Motor neuron (in vitro differentiated cells): ENCODE results near the gene SHROOM3. TPM values are rescaled to one million over a fixed set of nuclear protein-coding genes. Genes with fewer than 3 reads are reported as not detected.

ENCODE experiments used
- ATAC-seq, 8 experiments: fragments of 200-7000 bp; cut with Tn5 transposase; replicated peaks in 6 of 8; 2 replicates each; pipeline ENCODE4 v1.8.0; 2021; ENCODE audit warnings: mild to moderate bottlenecking in 8 of 8, moderate library complexity in 8 of 8
- H3K27ac ChIP-seq, 2 donors: fragments of 250-450 bp; sonication (Bioruptor Pico); 2 replicates each; pipeline ENCODE4 v1.9.0; 2021; ENCODE audit warnings: antibody characterized with exemption in 2 of 2, mild to moderate bottlenecking in 2 of 2, moderate library complexity in 1 of 2
- H3K4me1 ChIP-seq, 2 donors: fragments of 250-450 bp; sonication (Bioruptor Pico); replicated peaks in 1 of 2; 2 replicates each; pipeline ENCODE4 v1.6.1; 2021; ENCODE audit warnings: antibody characterized with exemption in 2 of 2, mild to moderate bottlenecking in 2 of 2, moderate library complexity in 1 of 2
- H3K4me3 ChIP-seq, 5 donors: fragments of 250-450 bp; sonication (Bioruptor Pico); 2 replicates each; pipeline ENCODE4 v1.9.0; 2021; ENCODE audit warnings: antibody characterized with exemption in 5 of 5, mild to moderate bottlenecking in 5 of 5, moderate library complexity in 4 of 5
- WGBS, 10 experiments: fragments of 450-650 bp; shearing (Covaris generic); methylation state at CpG; one replicate each; pipeline ENCODE4 v1.0.0; 2022; 5-methylcytosine and 5-hydroxymethylcytosine counted together
- in situ Hi-C, 9 experiments: fragments of 400-800 bp; cut with MboI; loops; one replicate each; pipeline ENCODE4 v1.15.0; 2021; ENCODE audit warnings: low sequenced_read_pairs in 9 of 9, low pct_unique_long_range_greater_than_20kb in 2 of 9; ENCODE audit not compliant: unreplicated experiment in 9 of 9
- total RNA-seq, 8 experiments: library from RNA; unstranded; fragments of 300-600 nt; gene quantifications; 2 replicates each; pipeline versions ENCODE4 v1.2.3 to v1.2.4, GENCODE V29; 2022

SHROOM3 gene
- total RNA-seq, 8 experiments from 2014 or later = 0.49 to 51.0 (median 7.9) TPM

DNA sequence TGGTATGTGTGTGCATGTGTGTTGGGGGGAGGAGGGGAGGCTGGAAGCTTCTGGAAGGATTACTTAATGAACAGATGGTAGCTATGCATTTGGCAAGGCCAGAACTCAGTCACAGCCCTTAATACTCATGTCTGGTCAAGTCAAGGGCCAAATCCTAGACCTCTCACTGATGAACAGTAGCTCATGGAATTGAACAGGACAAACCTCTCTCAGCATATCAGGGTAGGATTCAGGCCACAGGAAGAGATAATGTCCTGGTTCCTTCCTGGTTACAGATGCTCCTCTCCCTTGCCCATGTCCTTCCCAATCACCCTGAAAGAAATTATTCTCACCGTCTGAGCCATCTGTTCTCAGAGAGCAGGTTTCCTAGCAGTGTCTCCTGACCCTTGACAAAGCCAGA, 297.2 kb downstream of the SHROOM3 start:
- 82 to 100% (median 89%) methylated on average over 1 of the region's 1 CpG; no CpG with 5 or more reads in 5 of the 10 experiments for WGBS, 10 experiments
- Histone ChIP-seq H3K4me3 (no peak overlapping the region), H3K4me1 (peaks cover 10 to 19% of the 10 kb centered on the region in 2 donors), H3K27ac (no peak overlapping the region)
- in situ Hi-C loops = loop anchor here in 1 of 9 experiments (25.0 kb wide), 1 partner anchor 220 kb away; no protein-coding TSS in a partner anchor
- no peak for ATAC-seq

- no peak overlapping the region for H3K27ac ChIP-seq
- WGBS, 10 experiments = 77 to 100% (median 80%) methylated on average over 1 to 3 of the region's 3 CpGs; no CpG with 5 or more reads in 5 of the 10 experiments
- in situ Hi-C loops = loop anchor here in 1 of 9 experiments (25.0 kb wide), 1 partner anchor 221 kb away; no protein-coding TSS in a partner anchor
- no peak overlapping the region for H3K4me3 ChIP-seq
- ATAC-seq = peak in 2 of 8 experiments; percentile 35 to 55
- H3K4me1 ChIP-seq = peaks cover 10 to 27% of the 10 kb centered on the region in 2 donors
Measured at GRCh38 chr4:76733068-76733771, 298.2 kb downstream of the SHROOM3 start.

DNA sequence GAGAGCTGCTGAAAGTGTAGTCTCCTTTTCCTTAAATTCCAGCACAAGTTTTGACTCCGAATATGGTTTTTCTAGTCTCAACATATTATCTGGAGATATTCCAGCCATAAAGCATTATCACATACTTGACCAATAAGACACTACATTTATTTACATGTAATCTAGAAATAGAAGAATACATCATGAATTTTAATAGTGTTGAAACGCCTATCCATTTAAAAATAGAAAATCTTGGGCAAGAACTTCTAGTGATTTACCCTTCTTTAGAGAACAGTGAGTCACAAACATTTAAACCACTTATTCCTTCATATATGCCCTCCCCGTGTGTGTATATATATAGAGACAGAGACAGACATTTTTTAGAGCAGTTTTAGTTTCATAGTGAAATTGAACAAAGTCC, 301.4 kb downstream of the SHROOM3 start:
- H3K4me1 ChIP-seq = peaks cover 0 to 25% of the 10 kb centered on the region in 2 donors
- H3K4me3 ChIP-seq = no peak overlapping the region
- ATAC-seq = peak in 2 of 8 experiments; percentile 47 to 55
- in situ Hi-C loops = loop anchor here in 1 of 9 experiments (25.0 kb wide), 1 partner anchor 224 kb away; no protein-coding TSS in a partner anchor
- 6 to 100% (median 31%) methylated on average over 1 to 3 of the region's 3 CpGs; no CpG with 5 or more reads in 3 of the 10 experiments for WGBS, 10 experiments
- H3K27ac ChIP-seq = no peak overlapping the region

- Histone ChIP-seq H3K4me3 (no peak overlapping the region), H3K4me1 (peaks cover 0 to 25% of the 10 kb centered on the region in 2 donors), H3K27ac (no peak overlapping the region)
- in situ Hi-C loops = loop anchor here in 1 of 9 experiments (25.0 kb wide), 1 partner anchor 225 kb away; no protein-coding TSS in a partner anchor
- 43 to 100% (median 80%) methylated on average over 1 to 2 of the region's 2 CpGs; no CpG with 5 or more reads in 3 of the 10 experiments for WGBS, 10 experiments
- no peak for ATAC-seq
Measured at GRCh38 chr4:76737180-76737579, 302.2 kb downstream of the SHROOM3 start.

GRCh38 chr4:76737771-76738085, 302.7 kb downstream of the SHROOM3 start:
- in situ Hi-C loops = loop anchor here in 1 of 9 experiments (25.0 kb wide), 1 partner anchor 225 kb away; no protein-coding TSS in a partner anchor

DNA sequence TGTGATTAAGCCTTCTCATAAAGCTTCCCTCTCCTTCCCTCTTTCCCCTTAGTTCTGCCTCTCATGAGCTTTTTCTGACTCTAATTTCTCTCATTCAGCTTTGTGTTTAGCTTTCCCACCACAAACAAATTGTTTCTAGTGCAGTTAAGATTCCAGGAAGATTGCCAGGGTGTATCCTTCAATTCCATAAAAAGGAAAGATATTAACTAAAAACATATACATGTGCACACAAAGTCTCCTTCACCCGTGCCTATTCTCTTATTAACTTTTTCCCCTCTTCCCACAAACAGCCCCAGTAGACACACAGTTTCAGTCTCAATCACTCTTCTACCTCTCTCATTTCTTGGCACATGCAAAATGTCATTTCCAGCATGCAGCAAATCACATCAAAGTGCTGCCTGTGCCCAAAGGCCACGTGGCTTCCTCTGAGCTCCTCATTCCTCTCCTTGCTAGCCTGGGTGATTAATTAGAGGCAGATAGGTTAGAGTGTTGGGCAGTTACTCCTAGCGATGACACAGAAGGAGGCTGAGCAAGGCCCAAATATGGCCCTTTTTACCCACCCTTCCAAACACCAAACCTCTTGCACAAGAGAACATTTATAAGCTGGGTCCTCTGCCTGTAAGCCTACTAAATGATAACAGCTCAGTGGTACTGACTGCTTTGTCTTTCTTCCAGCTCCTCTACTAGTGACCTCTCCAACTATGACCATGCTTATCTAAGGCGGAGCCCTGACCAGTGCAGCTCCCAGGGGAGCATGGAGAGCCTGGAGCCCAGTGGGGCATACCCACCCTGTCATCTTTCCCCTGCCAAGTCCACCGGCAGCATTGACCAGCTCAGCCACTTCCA, 303.3 kb downstream of the SHROOM3 start:
- H3K27ac ChIP-seq = no peak overlapping the region
- H3K4me3 ChIP-seq = no peak overlapping the region
- in situ Hi-C loops = loop anchor here in 1 of 9 experiments (25.0 kb wide), 1 partner anchor 226 kb away; no protein-coding TSS in a partner anchor
- WGBS, 10 experiments = 0 to 100% (median 75%) methylated on average over 1 to 5 of the region's 5 CpGs; no CpG with 5 or more reads in 1 of the 10 experiments
- ATAC-seq = peak; percentile 43 to 98 (median 96)
- H3K4me1 ChIP-seq = peaks cover 5 to 25% of the 10 kb centered on the region in 2 donors

More at GRCh38 chr4:76737771-76738085, 302.7 kb downstream of the SHROOM3 start:
- WGBS, 10 experiments = 0 to 100% (median 41%) methylated on average over 1 to 2 of the region's 2 CpGs; no CpG with 5 or more reads in 2 of the 10 experiments
- Histone ChIP-seq H3K27ac (no peak overlapping the region), H3K4me1 (peaks cover 2 to 27% of the 10 kb centered on the region in 2 donors), H3K4me3 (no peak overlapping the region)
- ATAC-seq = no peak

GRCh38 chr4:76740192-76740591, 305.2 kb downstream of the SHROOM3 start:
- in situ Hi-C loops = loop anchor here in 1 of 9 experiments (25.0 kb wide), 1 partner anchor 228 kb away; no protein-coding TSS in a partner anchor
- ATAC-seq = no peak
- WGBS, 10 experiments = 76 to 100% (median 100%) methylated on average over 4 to 5 of the region's 24 CpGs; no CpG with 5 or more reads in 6 of the 10 experiments
- Histone ChIP-seq H3K27ac (no peak overlapping the region), H3K4me3 (no peak overlapping the region), H3K4me1 (peaks cover 7 to 23% of the 10 kb centered on the region in 2 donors)

DNA sequence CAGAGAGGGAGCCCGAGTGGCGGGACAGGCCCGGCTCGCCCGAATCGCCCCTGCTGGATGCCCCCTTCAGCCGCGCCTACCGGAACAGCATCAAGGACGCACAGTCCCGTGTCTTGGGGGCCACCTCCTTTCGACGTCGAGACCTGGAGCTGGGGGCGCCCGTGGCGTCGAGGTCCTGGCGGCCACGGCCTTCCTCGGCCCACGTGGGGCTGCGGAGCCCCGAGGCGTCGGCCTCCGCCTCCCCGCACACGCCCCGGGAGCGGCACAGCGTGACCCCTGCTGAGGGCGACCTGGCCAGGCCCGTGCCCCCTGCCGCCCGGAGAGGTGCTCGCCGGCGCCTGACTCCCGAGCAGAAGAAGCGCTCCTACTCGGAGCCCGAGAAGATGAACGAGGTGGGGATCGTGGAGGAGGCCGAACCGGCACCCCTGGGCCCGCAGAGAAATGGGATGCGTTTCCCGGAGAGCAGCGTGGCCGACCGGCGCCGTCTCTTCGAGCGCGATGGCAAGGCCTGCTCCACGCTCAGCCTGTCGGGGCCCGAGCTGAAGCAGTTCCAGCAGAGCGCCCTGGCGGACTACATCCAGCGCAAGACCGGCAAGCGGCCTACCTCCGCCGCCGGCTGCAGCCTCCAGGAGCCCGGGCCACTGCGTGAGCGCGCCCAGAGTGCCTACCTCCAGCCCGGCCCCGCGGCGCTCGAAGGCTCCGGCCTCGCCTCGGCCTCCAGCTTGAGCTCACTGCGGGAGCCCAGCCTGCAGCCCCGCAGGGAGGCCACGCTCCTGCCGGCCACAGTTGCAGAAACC, 306.0 kb downstream of the SHROOM3 start:
- no peak for ATAC-seq
- H3K27ac ChIP-seq = no peak overlapping the region
- H3K4me1 ChIP-seq = peaks cover 7 to 23% of the 10 kb centered on the region in 2 donors
- no peak overlapping the region for H3K4me3 ChIP-seq
- in situ Hi-C loops = loop anchor here in 1 of 9 experiments (25.0 kb wide), 1 partner anchor 229 kb away; no protein-coding TSS in a partner anchor
- WGBS, 10 experiments = 80 to 100% (median 92%) methylated on average over 1 to 34 of the region's 85 CpGs; no CpG with 5 or more reads in 5 of the 10 experiments

DNA sequence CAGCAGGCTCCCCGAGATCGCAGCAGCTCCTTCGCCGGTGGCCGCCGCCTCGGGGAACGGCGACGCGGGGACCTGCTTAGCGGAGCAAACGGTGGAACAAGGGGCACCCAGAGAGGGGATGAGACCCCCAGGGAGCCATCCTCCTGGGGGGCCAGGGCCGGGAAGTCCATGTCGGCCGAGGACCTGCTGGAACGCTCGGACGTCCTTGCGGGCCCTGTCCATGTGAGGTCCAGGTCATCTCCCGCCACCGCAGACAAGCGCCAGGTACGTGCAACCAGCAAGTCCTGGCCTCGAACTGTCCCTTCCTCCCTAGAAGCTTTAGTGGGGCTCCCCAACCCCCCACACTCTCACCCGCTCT, 306.6 kb downstream of the SHROOM3 start:
- WGBS, 10 experiments = 71 to 100% (median 97%) methylated on average over 1 to 4 of the region's 26 CpGs; no CpG with 5 or more reads in 5 of the 10 experiments
- H3K27ac ChIP-seq = no peak overlapping the region
- H3K4me1 ChIP-seq = peaks cover 7 to 23% of the 10 kb centered on the region in 2 donors
- no peak for ATAC-seq
- in situ Hi-C loops = loop anchor here in 1 of 9 experiments (25.0 kb wide), 1 partner anchor 229 kb away; no protein-coding TSS in a partner anchor
- H3K4me3 ChIP-seq = no peak overlapping the region

- H3K4me3 ChIP-seq = no peak overlapping the region
- no peak overlapping the region for H3K27ac ChIP-seq
- peak in 1 of 8 experiments; percentile 57 for ATAC-seq
- in situ Hi-C loops = loop anchor here in 1 of 9 experiments (25.0 kb wide), 1 partner anchor 232 kb away; no protein-coding TSS in a partner anchor
- peaks cover 6 to 7% of the 10 kb centered on the region in 2 donors for H3K4me1 ChIP-seq
- WGBS, 10 experiments = 60 to 100% (median 93%) methylated on average over 1 of the region's 1 CpG; no CpG with 5 or more reads in 4 of the 10 experiments
Measured at GRCh38 chr4:76744241-76744921, 309.4 kb downstream of the SHROOM3 start.

- in situ Hi-C loops = loop anchor here in 2 of 9 experiments (5.0 to 25.0 kb wide), 2 partner anchors 233 to 238 kb away; no protein-coding TSS in a partner anchor
- Histone ChIP-seq H3K4me3 (no peak overlapping the region), H3K4me1 (peaks cover 6 to 7% of the 10 kb centered on the region in 2 donors), H3K27ac (no peak overlapping the region)
- 33 to 100% (median 100%) methylated on average over 1 of the region's 1 CpG; no CpG with 5 or more reads in 3 of the 10 experiments for WGBS, 10 experiments
- ATAC-seq = no peak
Measured at GRCh38 chr4:76745240-76745639, 310.2 kb downstream of the SHROOM3 start.
